GM12878 (cell line): ENCODE measurements around the gene DLG2. TPM values are rescaled to one million over a fixed set of nuclear protein-coding genes. Genes with fewer than 3 reads are reported as not detected.

ENCODE experiments used
- ATAC-seq: fragments of 200-7000 bp; cut with Tn5 transposase; 3 replicates; pipeline ENCODE4 v1.9.1; 2020; ENCODE audit warnings: mild to moderate bottlenecking, moderate library complexity
- BruUV-seq: library from RNA; stranded (reverse); fragments of 400-500 nt; replicated peaks from 2 replicates; lab custom pipeline; 2021; lab: Mats Ljungman, UMichigan
- CTCF ChIA-PET: fragments of 300-600 bp; sonication (Branson Sonifier 250); formaldehyde crosslinking; extraction: SDS; loops from one replicate; lab custom pipeline; 2021; ENCODE audit warnings: inconsistent platforms; lab: Yijun Ruan, JAX
- POLR2A ChIA-PET: fragments of 350-600 bp; formaldehyde crosslinking; extraction: SDS; loops from one replicate; lab custom pipeline; 2021; ENCODE audit warnings: inconsistent platforms; lab: Charles Lee
- RAD21 ChIA-PET: fragments of 300-600 bp; sonication (Branson Sonifier 250); formaldehyde crosslinking; loops from one replicate; lab custom pipeline; 2023; ENCODE audit warnings: antibody characterized with exemption; ENCODE audit not compliant: unreplicated experiment; lab: Charles Lee
- SMC1A ChIA-PET: fragments of 300-600 bp; sonication (Branson Sonifier 250); formaldehyde crosslinking; loops from one replicate; lab custom pipeline; 2023; ENCODE audit not compliant: unreplicated experiment, uncharacterized antibody; lab: Charles Lee
- DNase-seq: peaks from one replicate; pipeline ENCODE4 v3.0.0-alpha.2; 2011; ENCODE audit warnings: low read depth, low spot score
- FAIRE-seq: peaks from 3 replicates; lab custom pipeline; 2011; peaks lifted over from hg19 to GRCh38; lab: Jason Lieb, UNC
- H2AFZ ChIP-seq: 2 replicates; pipeline ENCODE4 v1.6.0; 2011; ENCODE audit warnings: low read depth, low read length, control low read depth; ENCODE audit not compliant: control insufficient read depth
- H3K27ac ChIP-seq: 2 replicates; pipeline ENCODE4 v1.5.1; 2011; ENCODE audit warnings: control low read depth; ENCODE audit not compliant: control insufficient read depth, insufficient read depth
- H3K27me3 ChIP-seq, 2 experiments: replicated peaks in 1 of 2; 2 replicates each; pipeline versions ENCODE4 v1.6.0 to v1.6.1; 2011; ENCODE audit warnings: low read length in 1 of 2; ENCODE audit not compliant: control insufficient read depth in 2 of 2, insufficient read depth in 2 of 2
- H3K36me3 ChIP-seq, 2 experiments: 2 replicates each; pipeline ENCODE4 v1.5.1; 2011; ENCODE audit warnings: low read length in 1 of 2; ENCODE audit not compliant: control insufficient read depth in 2 of 2, insufficient read depth in 2 of 2
- H3K4me1 ChIP-seq: 2 replicates; pipeline ENCODE4 v1.6.1; 2011; ENCODE audit warnings: mild to moderate bottlenecking, low read length, moderate library complexity, mixed read lengths; ENCODE audit not compliant: control insufficient read depth, insufficient read depth
- H3K4me2 ChIP-seq: 2 replicates; pipeline ENCODE4 v1.6.0; 2011; ENCODE audit warnings: control low read depth; ENCODE audit not compliant: control insufficient read depth, insufficient read depth
- H3K4me3 ChIP-seq: fragments of 200-600 bp; sonication (generic); 2 replicates; pipeline ENCODE4 v1.5.1; 2016
- H3K79me2 ChIP-seq: 2 replicates; pipeline ENCODE4 v1.6.0; 2011; ENCODE audit warnings: low read length; ENCODE audit not compliant: control insufficient read depth, insufficient read depth
- H3K9ac ChIP-seq: 2 replicates; pipeline ENCODE4 v1.8.0; 2011; ENCODE audit warnings: low read length, control low read depth, mixed read lengths; ENCODE audit not compliant: control insufficient read depth, insufficient read depth
- H3K9me3 ChIP-seq: replicated peaks from 3 replicates; pipeline ENCODE4 v1.5.1; 2011; ENCODE audit warnings: mild to moderate bottlenecking, low read length; ENCODE audit not compliant: control insufficient read depth, insufficient read depth
- H4K20me1 ChIP-seq: 2 replicates; pipeline ENCODE4 v1.6.0; 2011; ENCODE audit not compliant: control insufficient read depth, insufficient read depth
- ASH2L ChIP-seq: fragments of 300-600, 200-600 bp; sonication (generic); IDR thresholded peaks from 2 replicates; pipeline ENCODE4 v1.6.1; 2017; ENCODE audit warnings: low read depth, mild to moderate bottlenecking, borderline replicate concordance
- ATF7 ChIP-seq: fragments of 450-650 bp; IDR thresholded peaks from 2 replicates; pipeline ENCODE4 v1.6.1; 2016; ENCODE audit warnings: low read depth, mild to moderate bottlenecking
- BHLHE40 ChIP-seq, 2 experiments: fragments of 450-650 bp in 1 of 2; IDR thresholded peaks; 2 replicates each; pipeline ENCODE4 v1.6.1; 2011 to 2017; ENCODE audit warnings: low read depth in 2 of 2, borderline replicate concordance in 1 of 2, improper control_type of control experiment in 1 of 2, low read length in 1 of 2, mild to moderate bottlenecking in 1 of 2
- BMI1 ChIP-seq: fragments of 450-650 bp; IDR thresholded peaks from 2 replicates; pipeline ENCODE4 v1.6.1; 2016; ENCODE audit warnings: mild to moderate bottlenecking, moderate library complexity, borderline replicate concordance
- EGR1 ChIP-seq, 2 experiments: IDR thresholded peaks; 1 replicate in 1 of 2; 2 replicates in 1 of 2; pipeline ENCODE4 v1.6.1; 2011 to 2012; ENCODE audit warnings: low read depth in 2 of 2, low read length in 2 of 2, borderline replicate concordance in 1 of 2, mild to moderate bottlenecking in 1 of 2, moderate library complexity in 1 of 2
- ELK1 ChIP-seq: IDR thresholded peaks from 2 replicates; pipeline ENCODE4 v1.6.1; 2012; ENCODE audit warnings: low read depth, low read length, improper control_type of control experiment
- FOXK2 ChIP-seq: fragments of 450-650 bp; IDR thresholded peaks from 2 replicates; pipeline ENCODE4 v1.6.1; 2017; ENCODE audit warnings: mild to moderate bottlenecking, moderate library complexity
- FOXM1 ChIP-seq: IDR thresholded peaks from 2 replicates; pipeline ENCODE4 v1.6.1; 2012; ENCODE audit warnings: low read depth, mild to moderate bottlenecking, inconsistent platforms, low read length, moderate library complexity
- HDGF ChIP-seq: fragments of 450-650 bp; IDR thresholded peaks from 2 replicates; pipeline ENCODE4 v1.6.1; 2016; ENCODE audit warnings: antibody characterized with exemption
- IRF4 ChIP-seq: IDR thresholded peaks from 2 replicates; pipeline ENCODE4 v1.6.1; 2011; ENCODE audit warnings: low read depth, low read length
- JUNB ChIP-seq: IDR thresholded peaks from 2 replicates; pipeline ENCODE4 v1.6.1; 2016; ENCODE audit warnings: antibody characterized with exemption, mild to moderate bottlenecking
- LARP7 ChIP-seq: fragments of 450-650 bp; IDR thresholded peaks from 2 replicates; pipeline ENCODE4 v1.6.1; 2017; ENCODE audit warnings: mild to moderate bottlenecking
- MEF2A ChIP-seq: IDR thresholded peaks from 2 replicates; pipeline ENCODE4 v1.6.1; 2011; ENCODE audit warnings: low read depth, mild to moderate bottlenecking, low read length, moderate library complexity; ENCODE audit not compliant: insufficient read depth
- NFIC ChIP-seq: IDR thresholded peaks from 2 replicates; pipeline ENCODE4 v1.6.1; 2012; ENCODE audit warnings: low read depth, mild to moderate bottlenecking, inconsistent platforms, low read length, moderate library complexity
- NR2F1 ChIP-seq: fragments of 450-650 bp; conservative IDR thresholded peaks from 2 replicates; pipeline ENCODE4 v1.6.1; 2017; ENCODE audit warnings: mild to moderate bottlenecking
- POU2F2 ChIP-seq: IDR thresholded peaks from 3 replicates; pipeline ENCODE4 v1.6.1; 2011; ENCODE audit warnings: low read depth, mild to moderate bottlenecking, low read length, borderline replicate concordance
- RB1 ChIP-seq: fragments of 450-650 bp; formaldehyde crosslinking; IDR thresholded peaks from 2 replicates; pipeline ENCODE4 v1.6.1; 2017; ENCODE audit warnings: mild to moderate bottlenecking, borderline replicate concordance
- SUPT20H ChIP-seq: IDR thresholded peaks from 2 replicates; pipeline ENCODE4 v1.6.1; 2011; ENCODE audit warnings: low read depth, mild to moderate bottlenecking, low read length, moderate library complexity, borderline replicate concordance; ENCODE audit not compliant: control insufficient read depth
- TARDBP ChIP-seq: IDR thresholded peaks from 2 replicates; pipeline ENCODE4 v1.6.1; 2016; ENCODE audit warnings: borderline replicate concordance
- TCF12 ChIP-seq: IDR thresholded peaks from 2 replicates; pipeline ENCODE4 v1.6.1; 2011; ENCODE audit warnings: low read depth, mild to moderate bottlenecking, low read length
- TCF7 ChIP-seq: IDR thresholded peaks from 2 replicates; pipeline ENCODE4 v1.6.1; 2014; ENCODE audit warnings: antibody characterized with exemption, borderline replicate concordance
- USF1 ChIP-seq: IDR thresholded peaks from 2 replicates; pipeline ENCODE4 v1.6.1; 2011; ENCODE audit warnings: borderline replicate concordance, low read depth, mild to moderate bottlenecking, moderate library complexity, mixed read lengths, low read length; ENCODE audit not compliant: insufficient read depth; ENCODE audit errors: extremely low read length
- YY1 ChIP-seq: IDR thresholded peaks from 2 replicates; pipeline ENCODE4 v1.6.1; 2011; ENCODE audit warnings: low read depth, mild to moderate bottlenecking, low read length
- ZNF217 ChIP-seq: fragments of 450-650 bp; IDR thresholded peaks from 2 replicates; pipeline ENCODE4 v1.6.1; 2017; ENCODE audit warnings: antibody characterized with exemption, mild to moderate bottlenecking
- ZZZ3 ChIP-seq: IDR thresholded peaks from 2 replicates; pipeline ENCODE4 v1.6.1; 2011; ENCODE audit warnings: low read depth; ENCODE audit not compliant: control insufficient read depth, insufficient read length
- WGBS: methylation state at CpG from one replicate; pipeline ENCODE4 v1.1.6; 2016; ENCODE audit warnings: low lambda C conversion rate; ENCODE audit not compliant: insufficient replicate concordance, insufficient coverage; ENCODE audit errors: missing lambda C conversion rate; 5-methylcytosine and 5-hydroxymethylcytosine counted together
- in situ Hi-C: fragments of 300-500 bp; cut with MboI; formaldehyde crosslinking; loops from 9 replicates; pipeline ENCODE4 v1.14.3; 2018; ENCODE audit warnings: mixed read lengths
- intact Hi-C: fragments of 100-400 bp; cut with micrococcal nuclease; formaldehyde crosslinking; loops from one replicate; pipeline ENCODE4 v1.14.2; 2022; ENCODE audit not compliant: unreplicated experiment
- polyA plus RNA-seq, 11 experiments: library from polyadenylated mRNA; depleted of rRNA in 4 of 11; unstranded in 6 of 11; stranded (reverse) in 5 of 11; fragments of >200 nt; fragmentation: Nextera tagmentation in 4 of 11; fragmentation: Illumina TruSeq in 1 of 11; extraction: Ambion mirVana in 4 of 11; extraction: Trizol in 1 of 11; gene quantifications; 1 replicate in 1 of 11; 2 replicates in 10 of 11; pipeline versions ENCODE4 v1.2.1 to v1.2.3, GENCODE V29; 2011 to 2016; ENCODE audit warnings: inconsistent platforms in 2 of 11, missing spikeins in 2 of 11, low read depth in 1 of 11
- total RNA-seq, 4 experiments: library from RNA; depleted of rRNA in 3 of 4; stranded (reverse); fragments of >200 nt in 3 of 4; fragmentation: Illumina TruSeq in 1 of 4; extraction: Trizol in 1 of 4; gene quantifications; 2 replicates each; pipeline versions ENCODE4 v1.2.1 to v1.2.3, GENCODE V29; 2013 to 2021

Gene DLG2
- total and polyA plus RNA-seq, 10 of the 15 experiments (the other 5 are each of a cell fraction or from before 2014, with no cell fraction given), result 0.09 to 0.98 (median 0.35) TPM

- RAD21 ChIA-PET, result no interaction called here
- Histone ChIP-seq H3K4me1 (no peaks in the 10 kb centered on the region), H2AFZ (no peak overlapping the region), H3K4me3 (no peak overlapping the region), H3K9ac (no peak overlapping the region), H3K27ac (no peak overlapping the region), H3K79me2 (no peaks in the 10 kb centered on the region), H3K36me3 (no peaks in the 10 kb centered on the region), H3K27me3 (no peaks in the 10 kb centered on the region), H4K20me1 (no peaks in the 10 kb centered on the region), H3K9me3 (no peaks in the 10 kb centered on the region), H3K4me2 (no peak overlapping the region)
- intact Hi-C loops (no loop called here), in situ Hi-C loops (no loop called here)
- no peak for DNase-seq
- POLR2A ChIA-PET, result no interaction called here
- 100% methylated on average over 1 of the region's 1 CpG for WGBS
- CTCF ChIA-PET, result no interaction called here
- no peak for ATAC-seq
- BruUV-seq, result no TSS peak
- FAIRE-seq, result no peak
- SMC1A ChIA-PET, result no interaction called here
- no peak for TF ChIP-seq IRF4
- no peak for TF ChIP-seq BMI1
- TF ChIP-seq SUPT20H, result no peak
- peak; percentile 63; the same call in 1 of the 2 replicates for TF ChIP-seq NFIC
- TF ChIP-seq MEF2A, result no peak
- no peak for TF ChIP-seq ZNF217
- TF ChIP-seq FOXM1, result peak; percentile 34; the same call in 1 of the 2 replicates
- no peak for TF ChIP-seq HDGF
- no peak for TF ChIP-seq LARP7
- TF ChIP-seq YY1, result peak; percentile 44; the same call in 1 of the 2 replicates
- no peak for TF ChIP-seq POU2F2
- no peak for TF ChIP-seq NR2F1
- no peak for TF ChIP-seq USF1
- TF ChIP-seq TARDBP, result no peak
- TF ChIP-seq FOXK2, result no peak
- peak; percentile 54 for TF ChIP-seq JUNB
- TF ChIP-seq ASH2L, result no peak
- 0 out of 3 replicates have a peak, but pooled peaks of 1 of the 2 experiments have one; percentile 16 for TF ChIP-seq EGR1 (IDR thresholded peaks at IDR 0.05; ENCODE audit: borderline replicate concordance in 1 of 2, low read depth in 2 of 2, low read length in 2 of 2)
- TF ChIP-seq TCF12, result no peak
- TF ChIP-seq RB1, result no peak
- no peak for TF ChIP-seq TCF7
- TF ChIP-seq BHLHE40 (IDR thresholded peaks at IDR 0.05; ENCODE audit: borderline replicate concordance in 1 of 2, low read depth in 2 of 2, low read length in 1 of 2), result no peak
- TF ChIP-seq ZZZ3, result no peak
- TF ChIP-seq ATF7, result no peak
- TF ChIP-seq ELK1, result no peak
These were observed 1370.5 kb downstream of the DLG2 start for GRCh38 chr11:84256618-84257017.
